Measurements from ENCODE around the gene SLC15A4. TPM values are rescaled to one million over a fixed set of nuclear protein-coding genes. Genes with fewer than 3 reads are reported as not detected.
"Not testable (repeated sequence)": the region's sequence is repeated elsewhere in the genome, so short reads cannot be mapped to it uniquely, and the experiment has no call there.

SLC15A4 gene
- total RNA-seq, 3 donors from 2014 or later = 15.4 to 23.4 (median 15.7) TPM

DNA sequence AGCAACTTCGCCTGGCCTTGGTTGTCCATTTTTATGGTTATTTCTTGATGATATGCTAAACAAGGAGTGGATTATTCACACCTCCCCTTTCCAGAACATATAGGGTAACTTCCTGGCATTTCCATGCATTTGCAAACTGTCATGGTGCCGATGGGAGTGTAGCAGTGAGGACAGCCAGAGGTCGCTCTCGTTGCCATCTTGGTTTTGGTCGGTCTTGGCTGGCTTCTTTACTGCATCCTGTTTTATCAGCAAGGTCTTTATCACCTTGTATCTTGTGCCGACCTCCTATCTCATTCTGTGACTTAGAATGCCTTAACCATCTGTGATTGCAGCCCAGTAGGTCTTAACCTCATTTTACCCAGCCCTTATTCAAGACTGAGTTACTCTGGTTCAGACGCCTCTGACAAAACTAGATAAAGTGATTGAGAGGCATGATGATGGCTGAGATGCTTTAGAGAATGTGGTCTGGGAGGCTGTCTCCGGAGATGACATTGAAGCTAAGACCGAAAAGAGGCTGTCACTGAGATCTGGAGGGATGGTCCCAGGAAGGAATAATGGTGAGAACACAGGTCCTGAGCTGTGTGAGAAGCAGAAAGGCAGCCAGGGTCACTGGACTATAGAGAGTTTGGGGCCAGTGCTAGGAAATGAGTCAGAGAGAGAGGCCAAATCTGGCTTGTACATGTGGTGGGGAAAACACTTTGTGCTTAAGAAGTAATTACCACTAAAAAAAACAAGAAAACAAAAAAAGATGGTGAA, 32.5 kb upstream of the SLC15A4 start:
- Histone ChIP-seq H3K36me3 (ENCODE audit: low read depth) (no peaks in the 10 kb centered on the region), H3K9me3 (no peaks in the 10 kb centered on the region), H3K4me1 (ENCODE audit: low read depth) (no peaks in the 10 kb centered on the region), H3K4me3 (no peak overlapping the region)
- TF ChIP-seq, protein P1, sequence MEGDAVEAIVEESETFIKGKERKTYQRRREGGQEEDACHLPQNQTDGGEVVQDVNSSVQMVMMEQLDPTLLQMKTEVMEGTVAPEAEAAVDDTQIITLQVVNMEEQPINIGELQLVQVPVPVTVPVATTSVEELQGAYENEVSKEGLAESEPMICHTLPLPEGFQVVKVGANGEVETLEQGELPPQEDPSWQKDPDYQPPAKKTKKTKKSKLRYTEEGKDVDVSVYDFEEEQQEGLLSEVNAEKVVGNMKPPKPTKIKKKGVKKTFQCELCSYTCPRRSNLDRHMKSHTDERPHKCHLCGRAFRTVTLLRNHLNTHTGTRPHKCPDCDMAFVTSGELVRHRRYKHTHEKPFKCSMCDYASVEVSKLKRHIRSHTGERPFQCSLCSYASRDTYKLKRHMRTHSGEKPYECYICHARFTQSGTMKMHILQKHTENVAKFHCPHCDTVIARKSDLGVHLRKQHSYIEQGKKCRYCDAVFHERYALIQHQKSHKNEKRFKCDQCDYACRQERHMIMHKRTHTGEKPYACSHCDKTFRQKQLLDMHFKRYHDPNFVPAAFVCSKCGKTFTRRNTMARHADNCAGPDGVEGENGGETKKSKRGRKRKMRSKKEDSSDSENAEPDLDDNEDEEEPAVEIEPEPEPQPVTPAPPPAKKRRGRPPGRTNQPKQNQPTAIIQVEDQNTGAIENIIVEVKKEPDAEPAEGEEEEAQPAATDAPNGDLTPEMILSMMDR (IDR thresholded peaks at IDR 0.05) = no peak
- ATAC-seq = no peak
- DNase-seq = no peak
- intact Hi-C loops (cut with DNase I, micrococcal nuclease) = no loop called here

DNA sequence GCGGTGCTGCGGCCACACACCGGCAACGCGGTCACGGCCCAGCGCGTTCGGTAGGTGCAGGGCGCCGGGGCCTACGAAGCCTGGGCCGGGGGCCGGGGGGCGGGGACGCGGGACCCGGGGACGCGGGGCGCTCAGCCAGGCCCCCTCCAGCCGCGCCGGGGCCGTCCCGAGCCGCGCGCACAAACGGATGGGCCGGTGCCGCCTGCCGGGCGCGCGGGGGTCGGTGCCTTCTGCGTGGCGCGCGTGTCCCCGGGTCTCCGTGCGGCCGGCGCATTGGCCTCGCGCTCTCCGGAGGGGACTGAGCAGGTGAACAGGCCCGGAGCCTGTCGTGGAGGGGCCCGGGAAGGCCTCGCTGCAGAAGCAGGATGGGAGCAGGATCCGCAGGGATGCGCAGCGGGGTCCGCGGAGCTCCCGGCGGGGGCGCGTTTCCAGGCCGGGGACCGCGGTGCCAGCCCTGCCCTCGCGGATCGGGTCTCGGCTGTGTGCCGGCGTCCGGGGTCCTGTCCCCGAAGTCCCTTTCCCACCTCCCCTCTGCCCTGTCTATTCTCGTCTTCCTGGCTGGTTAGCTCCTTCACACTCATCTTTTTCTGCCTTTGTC, 29.9 kb upstream of the SLC15A4 start:
- ATAC-seq (no peak), DNase-seq (no peak)
- intact Hi-C loops (cut with DNase I, micrococcal nuclease) = no loop called here
- TF ChIP-seq, protein P1 (IDR thresholded peaks at IDR 0.05) = no peak
- H3K36me3 ChIP-seq (ENCODE audit: low read depth) = no peaks in the 10 kb centered on the region
- no peak overlapping the region for H3K4me3 ChIP-seq
- H3K4me1 ChIP-seq (ENCODE audit: low read depth) = no peaks in the 10 kb centered on the region
- H3K9me3 ChIP-seq = no peaks in the 10 kb centered on the region

DNA sequence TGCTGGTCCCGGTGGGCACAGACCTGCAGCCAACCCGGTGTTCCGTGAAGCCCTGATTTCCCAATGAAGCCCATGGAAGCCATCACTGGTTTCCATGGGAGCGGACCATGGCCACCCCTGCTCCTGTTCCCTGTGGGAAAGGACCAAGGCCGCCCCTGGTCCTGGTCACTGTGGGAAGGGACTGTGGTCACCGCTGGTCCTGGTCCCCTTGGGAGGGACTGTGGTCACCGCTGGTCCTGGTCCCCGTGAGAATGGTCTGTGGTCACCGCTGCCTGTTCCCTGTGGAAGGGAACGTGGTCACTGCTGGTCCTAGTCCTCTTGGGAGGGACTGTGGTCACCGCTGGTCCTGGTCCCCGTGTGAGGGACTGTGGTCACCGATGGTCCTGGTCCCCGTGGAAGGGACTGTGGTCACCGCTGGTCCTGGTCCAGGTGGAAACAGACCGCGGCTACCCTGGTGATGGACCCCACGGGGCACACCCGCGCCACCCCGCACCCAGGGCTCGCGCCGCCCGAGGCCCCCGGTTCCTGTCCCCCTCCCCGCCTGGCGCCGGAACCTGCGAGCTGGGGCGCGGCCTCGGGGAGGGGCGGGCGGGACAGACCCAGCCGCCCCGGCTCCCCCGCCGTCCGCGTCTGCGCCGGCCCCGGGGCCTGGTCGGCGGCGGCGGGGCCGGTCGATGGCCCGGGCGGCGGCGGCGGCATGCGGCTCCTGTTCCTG, 29.3 kb upstream of the SLC15A4 start, which contains the start of gene GLT1D1:
Gene GLT1D1, plus strand, starts transcription at position 594 of the 715 bp plus-strand sequence. Its CDS starts 104 bp downstream, at position 698.
- ATAC-seq = no peak

DNA sequence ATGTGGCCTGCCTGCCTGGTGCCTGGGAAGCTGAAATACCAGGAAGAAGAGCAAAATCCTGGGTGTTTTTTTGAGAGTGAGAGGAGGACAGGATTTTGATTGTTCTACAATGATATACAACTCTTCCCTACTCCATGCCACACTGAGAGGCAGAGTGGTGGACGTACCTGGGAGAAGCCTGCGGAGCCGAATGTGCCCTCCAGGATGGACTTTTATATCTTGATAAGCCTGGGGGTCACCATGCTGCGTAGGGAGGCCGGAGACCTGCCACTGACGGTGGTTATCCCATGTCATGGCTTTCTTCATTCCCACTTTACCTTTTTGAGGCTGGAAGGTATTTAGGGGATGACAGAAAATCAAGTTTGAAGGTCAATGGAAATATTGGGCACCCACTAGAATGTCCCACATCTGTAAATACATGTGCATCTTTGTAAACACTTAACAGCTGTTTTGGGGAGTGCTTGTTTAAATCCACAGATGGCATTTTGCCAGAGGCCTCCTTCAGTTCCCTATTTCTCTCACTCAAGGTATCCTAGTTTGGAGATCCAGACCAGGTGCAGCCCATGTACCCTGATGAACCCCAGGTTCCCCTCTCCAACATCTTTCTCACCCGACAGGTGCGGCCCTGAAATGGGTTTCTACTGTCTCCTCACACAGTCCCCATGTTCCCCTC, 28.4 kb upstream of the SLC15A4 start:
- no peak for DNase-seq
- H3K36me3 ChIP-seq (ENCODE audit: low read depth) = no peaks in the 10 kb centered on the region
- no peaks in the 10 kb centered on the region for H3K9me3 ChIP-seq
- intact Hi-C loops (cut with DNase I, micrococcal nuclease) = no loop called here
- no peak overlapping the region for H3K4me3 ChIP-seq
- TF ChIP-seq, protein P1 (IDR thresholded peaks at IDR 0.05) = no peak
- no peaks in the 10 kb centered on the region for H3K4me1 ChIP-seq (ENCODE audit: low read depth)
- ATAC-seq = no peak

More for the DNA sequence above, 29.3 kb upstream of the SLC15A4 start, which contains the start of gene GLT1D1:
- no peak within 1 kb of the TSS for H3K4me3 ChIP-seq
- no peak for DNase-seq
- no peaks in the 10 kb centered on the region for H3K4me1 ChIP-seq (ENCODE audit: low read depth)
- no peaks in the 10 kb centered on the region for H3K9me3 ChIP-seq
- intact Hi-C loops (cut with DNase I, micrococcal nuclease) = no loop called here
- TF ChIP-seq, protein P1 (IDR thresholded peaks at IDR 0.05) = no peak
- H3K36me3 ChIP-seq (ENCODE audit: low read depth) = no peaks in the 10 kb centered on the region

DNA sequence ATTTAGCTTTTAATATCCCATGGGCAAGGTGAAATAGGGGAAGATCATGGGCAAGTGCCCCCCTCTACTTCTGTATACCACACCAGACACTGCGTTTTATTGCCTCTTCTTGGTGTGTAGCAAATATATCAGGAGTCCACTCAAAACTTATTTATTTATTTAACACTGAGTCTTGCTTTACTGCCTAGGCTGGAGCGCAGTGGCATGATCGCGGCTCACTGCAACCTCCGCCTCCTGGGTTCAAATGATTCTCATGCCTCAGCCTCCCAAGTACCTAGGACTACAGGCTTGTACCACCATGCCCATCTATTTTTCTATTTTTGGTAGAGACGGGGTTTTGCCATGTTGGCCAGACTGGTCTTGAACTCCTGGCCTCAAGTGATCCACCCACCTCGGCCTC, 27.7 kb upstream of the SLC15A4 start:
- H3K36me3 ChIP-seq (ENCODE audit: low read depth); DNase-seq; intact Hi-C loops (cut with DNase I, micrococcal nuclease); H3K9me3 ChIP-seq; H3K4me1 ChIP-seq (ENCODE audit: low read depth); ATAC-seq; H3K4me3 ChIP-seq: not testable (repeated sequence)
